GM19328 (cell line): ENCODE measurements around the gene ADGRF1.
"Not testable (repeated sequence)": the region's sequence is repeated elsewhere in the genome, so short reads cannot be mapped to it uniquely, and the experiment has no call there.

Source experiments
- ATAC-seq: cut with Tn5 transposase; IDR thresholded peaks from one replicate; pipeline ENCODE4 v1.9.1; 2021; ENCODE audit warnings: mild to moderate bottlenecking, moderate library complexity; ENCODE audit not compliant: unreplicated experiment

ADGRF1 gene

GRCh38 chr6:47023573-47023972 is 18.6 kb downstream of the ADGRF1 start:
- ATAC-seq = no peak

- ATAC-seq = no peak
These were observed 19.9 kb downstream of the ADGRF1 start for GRCh38 chr6:47022191-47022590.

GRCh38 chr6:47019941-47020340 is 22.2 kb downstream of the ADGRF1 start:
- ATAC-seq = no peak

- ATAC-seq = no peak
These were observed 25.2 kb downstream of the ADGRF1 start for GRCh38 chr6:47016909-47017308.

GRCh38 chr6:47016261-47016660 is 25.9 kb downstream of the ADGRF1 start:
- no peak for ATAC-seq

GRCh38 chr6:47014401-47014800 is 27.7 kb downstream of the ADGRF1 start:
- no peak for ATAC-seq

- no peak for ATAC-seq
These were observed 32.5 kb downstream of the ADGRF1 start for GRCh38 chr6:47009583-47009982.

- no peak for ATAC-seq
These were observed 33.8 kb downstream of the ADGRF1 start for GRCh38 chr6:47008397-47008763.

- no peak for ATAC-seq
These were observed 34.3 kb downstream of the ADGRF1 start for GRCh38 chr6:47007657-47008396.

- no peak for ATAC-seq
These were observed 36.6 kb downstream of the ADGRF1 start for GRCh38 chr6:47005486-47005885.

GRCh38 chr6:47004463-47004862 is 37.7 kb downstream of the ADGRF1 start:
- ATAC-seq = no peak

- ATAC-seq = no peak
These were observed 41.3 kb downstream of the ADGRF1 start for GRCh38 chr6:47000842-47001241.

GRCh38 chr6:46998436-46999017 is 43.6 kb downstream of the ADGRF1 start:
- no peak for ATAC-seq

- no peak for ATAC-seq
These were observed 44.5 kb downstream of the ADGRF1 start for GRCh38 chr6:46997646-46998045.

GRCh38 chr6:46996860-46997641 is 45.1 kb downstream of the ADGRF1 start:
- ATAC-seq = no peak

- no peak for ATAC-seq
These were observed 47.2 kb downstream of the ADGRF1 start for GRCh38 chr6:46994933-46995332.

GRCh38 chr6:46993846-46994245 is 48.3 kb downstream of the ADGRF1 start:
- no peak for ATAC-seq

GRCh38 chr6:46992391-46992790 is 49.7 kb downstream of the ADGRF1 start:
- not testable (repeated sequence) for ATAC-seq

GRCh38 chr6:46990818-46991510 is 51.2 kb downstream of the ADGRF1 start:
- not testable (repeated sequence) for ATAC-seq

- ATAC-seq = no peak
These were observed 52.0 kb downstream of the ADGRF1 start for GRCh38 chr6:46990031-46990644.

GRCh38 chr6:46989398-46989797 is 52.7 kb downstream of the ADGRF1 start:
- ATAC-seq = no peak
